AG08396 (cell line): Measurements from ENCODE around the gene PDE4B.
A peak's percentile ranks its signal among the peaks of the same experiment; 100 is the strongest.

Experiments
- DNase-seq: peaks from one replicate; pipeline ENCODE4 v3.0.0; 2012; ENCODE audit warnings: low spot score, mixed read lengths

Gene PDE4B

DNA sequence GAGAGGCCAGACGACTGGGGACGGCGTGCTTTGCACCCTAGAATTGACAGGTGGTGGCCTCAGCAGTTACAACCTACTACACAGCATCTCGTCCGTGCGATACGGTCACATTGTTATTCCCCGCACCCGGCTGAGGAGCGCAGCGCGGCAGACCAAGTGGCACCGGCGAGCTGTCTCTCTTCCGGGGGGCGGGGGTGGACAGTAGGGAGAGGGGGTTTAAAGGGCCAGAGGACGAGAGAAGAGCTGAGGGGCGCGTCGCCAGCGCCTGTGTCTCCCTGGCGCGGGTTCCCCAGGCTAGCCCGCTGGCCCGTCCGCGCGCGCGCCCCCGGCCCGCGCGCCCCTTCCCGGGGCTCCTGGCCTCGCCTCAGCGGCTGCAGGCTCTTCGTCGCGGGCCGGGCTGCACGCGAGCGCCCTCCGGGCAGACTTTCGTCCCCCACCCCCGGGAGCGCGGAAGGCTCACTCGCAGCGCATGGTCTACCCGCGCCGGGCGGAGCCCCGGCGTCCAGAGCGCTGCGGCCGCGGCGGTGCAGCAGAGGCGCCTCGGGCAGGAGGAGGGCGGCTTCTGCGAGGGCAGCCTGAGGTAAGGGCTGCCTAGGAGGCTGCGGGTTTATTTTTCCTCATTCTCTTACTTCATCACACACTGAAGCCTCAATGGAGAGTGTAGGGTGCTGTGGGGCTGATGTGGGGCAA is at the start of gene PDE4B:
Gene PDE4B (plus strand): TSS at position 227 of the 690 bp plus-strand sequence.
- peak; percentile 66 for DNase-seq

DNA sequence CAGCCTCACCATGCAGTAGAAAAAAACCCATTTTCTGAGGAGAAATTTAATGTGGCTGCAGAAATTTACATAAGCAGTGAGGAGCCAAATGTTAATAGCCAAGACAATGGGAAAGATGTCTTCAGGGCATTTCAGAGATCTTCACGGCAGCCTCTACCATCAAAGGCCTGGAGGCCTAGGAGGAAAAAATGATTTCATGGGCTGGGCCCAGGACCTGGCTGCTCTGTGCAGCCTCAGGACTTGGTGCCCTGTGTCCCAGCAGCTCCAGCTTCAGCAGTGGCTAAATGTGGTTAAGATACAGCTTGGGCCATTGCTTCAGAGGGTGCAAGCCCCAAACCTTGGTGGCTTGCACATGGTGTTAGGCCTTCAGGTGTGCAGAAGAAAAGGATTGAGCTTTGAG is 48.0 kb upstream of the PDE4B start:
- DNase-seq: no peak

DNA sequence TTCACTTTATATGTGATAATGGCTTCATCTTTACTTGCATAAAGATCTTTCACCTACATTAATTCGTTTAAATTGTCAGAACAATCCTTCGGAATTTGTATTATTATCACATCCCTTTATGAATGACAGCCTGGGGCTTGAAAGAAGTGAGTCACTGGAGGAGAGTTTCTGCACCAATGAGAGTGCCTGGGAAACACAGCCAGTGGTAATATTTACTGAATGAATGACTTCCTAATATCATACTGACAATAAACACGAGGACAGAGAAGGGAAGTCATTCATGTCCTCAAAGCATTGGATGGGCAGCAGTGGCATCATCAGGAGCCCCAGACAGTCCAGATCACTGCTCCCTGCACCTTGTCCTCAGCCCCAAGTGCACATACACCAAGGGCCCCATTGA is 40.7 kb upstream of the PDE4B start:
- DNase-seq: no peak

DNA sequence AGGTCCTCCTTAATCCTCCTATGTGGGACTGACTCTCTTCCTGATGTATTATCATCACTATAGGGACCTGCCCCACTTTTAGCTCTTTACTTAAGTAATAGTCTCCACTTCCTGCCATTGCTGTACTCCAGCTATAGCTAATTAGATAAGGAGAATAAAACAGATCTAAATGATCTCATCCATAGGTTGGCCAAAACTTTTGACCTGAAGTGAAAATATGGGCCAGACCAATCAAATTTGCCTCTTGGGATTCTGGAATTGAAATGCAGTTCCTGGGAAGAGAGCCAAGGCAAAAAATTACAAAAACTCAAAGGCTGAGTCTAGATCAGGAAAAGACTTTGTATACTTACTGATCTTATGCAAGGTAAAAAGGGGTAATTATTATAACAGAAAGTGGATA is 36.1 kb upstream of the PDE4B start:
- no peak for DNase-seq

DNA sequence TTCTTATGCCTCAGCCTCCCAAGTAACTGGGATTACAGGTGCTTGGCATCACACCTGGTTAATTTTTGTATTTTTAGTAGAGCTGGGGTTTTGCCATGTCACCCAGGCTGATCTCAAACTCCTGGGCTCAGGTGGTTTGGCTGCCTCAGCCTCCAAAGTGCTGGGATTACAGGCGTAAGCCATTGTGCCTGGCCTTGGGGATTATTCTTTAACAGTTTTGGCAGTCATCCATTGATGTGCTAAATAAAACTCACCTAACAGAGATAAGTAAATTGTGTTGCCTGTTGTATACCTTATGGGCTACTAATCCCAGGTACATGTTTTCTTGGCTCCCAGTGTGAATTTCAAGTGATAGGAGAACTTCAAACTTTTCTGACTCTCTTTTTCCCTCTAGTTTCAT is 35.2 kb upstream of the PDE4B start:
- no peak for DNase-seq

DNA sequence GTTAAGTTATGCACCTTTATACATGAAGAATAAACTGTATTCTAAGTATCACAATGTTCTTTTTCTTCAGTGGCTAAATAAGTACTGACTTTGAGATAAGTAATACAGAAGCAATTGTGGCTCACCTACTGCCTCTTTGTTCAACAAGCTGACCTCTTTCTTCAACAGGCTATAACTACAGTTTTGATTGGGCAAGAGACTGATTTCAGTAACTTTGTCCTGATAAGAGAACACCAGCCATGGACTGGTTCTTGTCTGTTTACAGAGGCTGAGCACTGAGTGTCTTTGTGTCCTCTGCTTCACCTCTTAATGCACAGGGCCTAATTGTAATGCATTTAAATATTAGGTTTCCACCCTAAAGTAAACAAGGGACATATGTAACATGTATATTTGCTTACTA is 34.6 kb upstream of the PDE4B start:
- DNase-seq: no peak

DNA sequence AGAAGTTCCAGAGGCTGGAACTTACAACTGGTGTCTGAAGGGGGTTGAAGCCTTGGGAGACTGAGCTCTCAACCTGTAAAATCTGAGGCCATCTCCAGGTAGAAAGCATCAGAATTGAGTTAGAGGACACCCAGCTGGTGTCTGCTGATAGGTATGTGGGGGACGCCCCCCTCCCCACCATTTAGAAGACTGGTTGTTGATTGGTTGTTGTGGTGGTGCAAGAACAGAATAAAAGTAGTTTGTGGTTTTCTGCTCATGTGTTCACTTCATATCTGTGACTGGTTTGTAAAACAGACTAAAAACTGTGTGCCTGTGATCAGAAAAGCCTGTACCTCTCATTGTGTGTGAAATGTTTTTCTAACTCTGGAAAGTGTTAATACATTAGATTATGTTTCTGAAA is 33.2 kb upstream of the PDE4B start:
- DNase-seq: no peak

DNA sequence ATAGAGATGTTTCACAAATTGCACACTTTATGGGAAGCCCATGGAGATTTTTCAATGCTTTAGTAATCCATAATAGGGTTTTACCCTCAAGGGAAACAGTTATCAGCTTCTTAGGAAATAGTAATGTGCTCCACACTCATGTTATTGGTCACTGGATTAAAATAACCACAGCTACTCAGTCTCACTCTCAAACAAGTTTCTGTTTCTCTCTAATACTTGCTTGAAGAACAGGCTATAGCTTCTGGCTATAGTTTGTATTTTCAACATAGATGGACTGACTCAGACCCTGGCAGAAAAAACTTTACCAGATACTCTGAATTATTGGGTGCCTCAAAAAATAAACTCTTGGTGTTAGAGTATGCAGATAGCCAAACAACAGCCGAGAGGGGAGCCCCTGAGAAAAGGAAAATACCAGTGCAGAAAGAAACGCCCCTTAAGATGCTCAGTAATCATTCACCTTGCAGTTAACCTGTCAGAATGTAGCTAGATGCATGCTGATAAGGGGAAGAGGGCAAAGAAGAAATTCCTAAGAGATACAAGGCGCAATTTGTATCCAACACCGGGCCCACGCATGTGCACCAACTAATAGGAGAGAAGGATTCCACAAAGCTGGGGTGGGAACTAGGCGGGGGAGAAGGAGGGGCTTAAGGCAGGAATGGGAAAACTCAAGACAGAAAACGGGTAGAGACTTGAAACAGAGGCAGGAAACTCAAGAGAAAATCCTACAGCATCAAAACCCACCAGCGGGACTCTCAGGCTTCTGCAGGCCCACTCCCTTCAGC is 30.4 kb upstream of the PDE4B start:
- DNase-seq: no peak

DNA sequence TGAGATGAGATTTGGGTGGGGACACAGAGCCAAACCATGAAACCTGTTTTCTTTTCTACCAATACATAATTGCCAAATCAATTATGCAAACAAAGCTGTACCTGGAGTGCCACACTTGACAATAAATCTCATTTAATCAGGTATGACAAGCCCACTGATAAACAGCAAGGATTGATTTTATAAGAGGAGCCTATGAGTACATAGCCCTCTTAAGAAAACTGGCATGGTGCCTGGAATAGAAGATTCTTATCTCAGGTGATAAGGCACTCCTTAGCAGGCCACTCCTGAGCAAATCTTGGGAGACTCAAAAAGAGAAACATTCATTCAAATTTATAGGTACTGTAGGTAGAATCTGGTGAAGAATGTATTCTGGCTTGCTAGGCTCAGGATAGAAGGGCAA is 28.6 kb upstream of the PDE4B start:
- no peak for DNase-seq

DNA sequence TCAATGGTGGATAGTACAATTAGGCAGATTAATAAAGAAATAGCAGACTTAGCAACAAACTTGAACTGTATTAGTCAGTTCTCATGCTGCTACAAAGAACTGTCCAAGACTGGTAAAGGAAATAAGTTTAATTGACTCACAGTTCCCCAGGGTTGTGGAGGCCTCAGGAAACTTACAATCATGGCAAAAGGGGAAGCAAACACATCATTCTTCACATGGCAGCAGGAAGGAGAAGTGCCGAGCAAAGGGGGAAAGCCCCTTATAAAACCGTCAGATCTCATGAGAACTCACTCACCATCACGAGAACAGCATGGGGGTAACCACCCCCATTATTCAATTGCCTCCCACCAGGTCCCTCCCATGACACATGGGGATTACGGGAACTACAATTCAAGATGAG is 27.1 kb upstream of the PDE4B start:
- no peak for DNase-seq

DNA sequence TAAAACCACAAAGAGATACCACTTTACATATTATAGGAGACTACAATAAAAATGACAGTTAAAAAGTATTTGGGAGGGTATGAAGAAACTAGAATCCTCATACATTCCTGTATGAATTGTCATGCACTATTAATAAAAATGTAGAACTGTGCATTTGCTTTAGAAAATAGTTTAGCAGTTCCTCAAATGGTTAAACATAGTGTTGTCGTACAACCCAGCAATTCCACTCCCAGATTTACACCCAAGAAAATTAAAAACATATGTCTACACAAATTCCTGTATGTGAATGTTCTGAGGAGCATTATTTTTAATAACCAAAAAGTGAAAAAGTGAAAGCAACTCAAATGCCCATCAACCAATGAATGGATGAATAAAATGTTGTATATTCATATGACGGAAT is 23.1 kb upstream of the PDE4B start:
- DNase-seq: no peak

DNA sequence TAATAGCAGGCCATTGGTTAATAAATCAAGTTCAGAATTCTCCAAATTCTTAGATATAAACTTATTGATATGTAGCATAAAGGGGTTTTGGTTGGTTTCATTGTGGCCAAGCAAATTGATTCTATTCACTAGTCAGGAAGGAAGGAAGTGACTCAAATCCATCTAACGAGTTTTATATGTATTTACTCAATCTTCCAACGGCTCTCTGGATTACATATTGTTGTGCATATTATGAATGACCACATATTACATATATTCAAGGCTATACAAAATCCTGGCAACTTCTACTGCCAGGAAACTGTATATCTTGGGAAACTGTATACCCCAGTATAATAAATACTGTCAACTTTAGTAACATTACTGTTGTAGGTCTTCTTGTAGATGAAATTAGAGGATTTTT is 20.1 kb upstream of the PDE4B start:
- no peak for DNase-seq

DNA sequence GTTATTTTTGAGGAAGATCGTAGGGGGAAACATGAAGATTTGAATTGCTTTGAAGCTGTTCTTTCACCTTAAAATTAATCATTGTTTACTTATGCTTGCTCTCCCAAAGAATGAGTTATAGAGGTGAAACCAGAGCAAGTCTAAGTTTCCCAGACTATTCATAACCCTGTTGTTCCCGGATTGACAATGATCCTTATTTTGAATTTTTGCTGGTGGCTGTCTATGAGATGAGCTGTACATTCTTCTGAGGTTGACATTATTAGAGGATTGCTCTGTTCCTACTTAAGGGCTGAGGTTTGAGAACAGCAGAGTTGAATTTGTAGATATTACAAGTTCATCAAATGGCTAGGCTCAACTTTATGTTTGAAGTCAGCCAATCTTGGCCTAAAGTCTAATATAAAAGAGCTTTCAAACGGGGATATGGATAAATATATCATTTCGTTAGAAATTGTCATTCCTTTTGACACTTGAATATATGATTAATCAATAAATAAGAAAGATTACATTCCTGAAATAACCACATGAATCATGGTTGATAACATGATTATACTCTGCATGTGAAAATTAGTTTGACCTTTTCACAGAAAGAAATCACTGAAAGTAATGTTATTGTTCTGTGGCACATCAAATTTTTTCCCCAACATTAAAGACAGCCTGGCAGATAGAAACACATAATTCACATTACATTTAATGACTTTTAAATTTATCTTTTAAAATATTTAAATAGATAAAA is 19.1 kb upstream of the PDE4B start:
- no peak for DNase-seq

DNA sequence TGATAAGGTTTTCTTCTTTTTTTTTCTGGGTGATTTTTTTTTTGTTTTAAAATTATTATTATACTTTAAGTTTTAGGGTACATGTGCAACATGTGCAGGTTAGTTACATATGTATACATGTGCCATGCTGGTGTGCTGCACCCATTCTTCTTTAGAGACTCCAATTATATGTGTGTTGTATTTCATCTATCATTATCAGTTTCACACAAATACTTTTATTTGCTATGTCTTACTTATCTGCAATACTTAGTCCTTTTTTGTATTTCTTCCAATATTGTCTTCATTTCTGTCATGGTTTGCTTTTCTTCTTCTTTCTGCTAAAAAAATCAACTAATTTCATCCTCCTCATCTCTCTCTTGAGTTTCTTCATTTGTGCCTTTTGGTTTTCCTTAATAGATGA is 3.9 kb upstream of the PDE4B start:
- DNase-seq: no peak

DNA sequence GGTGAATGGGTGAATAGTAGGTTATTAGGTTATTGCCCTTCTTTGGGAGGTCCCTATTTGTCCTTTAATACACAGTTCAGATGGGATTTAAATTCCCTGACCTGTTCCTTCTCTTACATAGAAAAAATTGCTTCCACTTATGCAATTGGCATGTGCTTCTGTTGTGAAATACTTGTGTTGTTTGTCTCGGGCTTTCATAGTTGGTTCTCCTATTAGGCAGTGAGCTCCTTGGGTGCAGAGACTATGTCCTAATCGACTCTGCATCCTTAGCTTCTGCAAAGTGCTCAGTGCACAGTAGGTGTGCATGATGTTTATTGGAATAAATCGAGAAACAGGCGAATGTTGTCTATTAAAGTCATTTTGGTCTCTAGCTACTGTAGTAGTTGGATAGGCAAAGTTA is 1.3 kb upstream of the PDE4B start:
- DNase-seq: peak; percentile 14

DNA sequence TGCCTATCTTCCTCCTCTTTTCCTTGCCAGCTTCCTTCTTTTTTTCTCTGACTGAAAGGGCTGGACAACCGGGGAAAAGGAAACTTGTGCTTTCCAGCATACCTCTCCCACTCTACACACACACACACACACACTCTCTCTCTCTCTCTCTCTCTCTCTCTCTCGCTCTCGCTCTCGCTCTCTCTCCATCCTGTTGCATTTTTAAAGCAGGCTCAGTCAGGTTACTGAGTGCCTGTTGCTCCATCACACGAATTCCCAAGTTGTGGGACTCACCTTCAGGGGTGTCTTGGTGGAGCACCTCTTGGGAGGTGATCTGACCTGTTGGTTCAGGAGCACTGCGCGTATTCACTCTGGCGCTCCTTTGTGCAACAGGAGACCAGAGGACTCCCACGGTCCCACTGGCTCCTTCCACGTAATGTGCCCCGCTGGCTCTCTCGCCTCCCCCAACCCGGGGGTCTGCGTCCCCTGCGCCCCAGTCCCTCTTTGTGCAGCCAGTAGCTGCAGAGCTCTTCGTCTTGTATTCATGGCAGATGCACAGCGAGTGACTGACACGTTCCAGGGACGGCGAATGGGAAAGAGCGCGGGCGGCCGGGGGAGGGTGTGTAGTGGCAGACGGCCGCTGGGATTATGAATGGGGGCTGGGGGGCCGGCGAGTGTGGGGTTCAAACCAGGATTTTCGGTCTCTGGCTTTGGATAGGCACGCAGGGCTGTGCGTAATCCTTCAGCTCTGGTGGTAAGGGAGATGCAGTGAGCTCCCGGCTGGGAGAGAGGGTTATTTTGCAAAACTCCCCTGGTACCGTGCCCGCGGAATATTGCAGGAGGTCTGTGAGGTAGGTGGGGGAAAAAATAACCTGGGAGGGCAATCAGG is 660 bp upstream of the PDE4B start:
- peak; percentile 27 for DNase-seq

DNA sequence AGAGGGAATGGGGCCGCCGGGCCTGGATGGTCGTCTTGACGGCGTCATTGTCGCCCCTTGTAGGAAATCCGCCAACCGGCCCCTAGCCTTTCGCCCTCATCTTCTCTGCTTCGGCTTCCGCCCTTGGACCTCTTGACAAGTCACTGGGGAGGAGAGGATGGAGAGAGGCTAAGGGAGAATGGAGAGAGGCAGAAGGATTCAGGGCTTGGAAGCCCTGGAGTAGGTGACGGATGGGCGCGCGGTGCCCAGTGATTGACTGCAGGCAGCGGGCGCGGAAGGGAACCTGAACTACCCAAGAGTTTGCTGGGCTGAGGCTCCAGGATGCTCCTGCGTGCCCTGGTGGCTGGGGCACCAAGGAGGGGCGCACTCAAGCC is 651 bp downstream of the PDE4B start:
- peak; percentile 26 for DNase-seq

DNA sequence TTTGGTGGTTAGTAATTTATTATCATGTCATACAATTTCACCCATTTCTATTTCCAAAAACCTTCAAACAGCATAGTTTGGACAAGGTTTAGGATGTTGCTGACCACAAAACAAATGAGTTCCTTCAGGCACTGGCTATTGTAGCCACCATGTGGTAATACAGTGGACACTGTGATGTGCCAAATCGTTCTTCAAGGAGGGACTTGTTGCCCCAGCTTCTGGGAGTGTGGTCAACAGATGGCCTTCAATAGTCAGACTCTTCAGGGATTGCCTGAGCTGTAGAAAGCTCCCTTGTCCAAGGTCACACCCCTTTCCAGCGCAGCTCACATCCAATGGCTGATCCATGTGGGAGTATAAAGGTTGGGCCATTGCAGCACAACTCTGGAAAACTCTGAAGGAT is 2.6 kb downstream of the PDE4B start:
- no peak for DNase-seq

DNA sequence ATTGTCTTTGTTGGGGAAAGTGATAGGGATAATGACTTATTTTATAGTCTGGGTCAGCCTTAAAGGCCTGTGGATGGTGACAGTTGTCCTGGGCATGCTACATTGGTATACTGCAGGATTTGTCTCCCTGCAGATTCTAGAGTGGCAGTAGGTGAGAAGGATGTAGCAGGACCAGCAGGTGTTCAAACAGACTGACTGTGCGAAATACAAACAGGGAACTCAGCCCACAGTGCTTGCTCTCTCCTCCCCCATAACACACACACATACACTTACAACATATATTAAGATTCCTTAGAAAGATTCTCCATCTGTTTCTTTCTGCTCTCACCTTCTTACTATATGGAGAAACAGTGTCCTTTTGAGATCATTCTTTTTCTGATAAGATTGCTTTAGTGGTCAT is 6.9 kb downstream of the PDE4B start:
- no peak for DNase-seq

DNA sequence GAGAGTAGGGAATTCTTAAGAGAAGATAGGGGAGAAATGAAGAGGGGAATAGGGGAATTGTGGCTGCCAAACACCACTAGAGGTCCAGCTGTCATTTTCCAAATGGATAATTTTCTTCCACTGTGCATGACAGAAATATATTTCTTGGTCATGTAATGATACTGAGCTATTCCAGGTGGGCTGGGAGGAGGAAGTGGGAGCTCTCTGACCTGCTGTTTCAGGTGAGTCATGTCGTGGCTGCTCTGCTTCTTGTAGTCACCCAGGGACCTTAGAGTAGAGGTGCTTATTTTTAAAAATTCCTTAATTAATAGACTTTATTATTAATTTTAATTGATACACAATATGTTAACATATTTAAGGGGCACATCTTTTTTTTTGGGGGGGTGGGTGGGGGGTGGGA is 11.9 kb downstream of the PDE4B start:
- DNase-seq: no peak

DNA sequence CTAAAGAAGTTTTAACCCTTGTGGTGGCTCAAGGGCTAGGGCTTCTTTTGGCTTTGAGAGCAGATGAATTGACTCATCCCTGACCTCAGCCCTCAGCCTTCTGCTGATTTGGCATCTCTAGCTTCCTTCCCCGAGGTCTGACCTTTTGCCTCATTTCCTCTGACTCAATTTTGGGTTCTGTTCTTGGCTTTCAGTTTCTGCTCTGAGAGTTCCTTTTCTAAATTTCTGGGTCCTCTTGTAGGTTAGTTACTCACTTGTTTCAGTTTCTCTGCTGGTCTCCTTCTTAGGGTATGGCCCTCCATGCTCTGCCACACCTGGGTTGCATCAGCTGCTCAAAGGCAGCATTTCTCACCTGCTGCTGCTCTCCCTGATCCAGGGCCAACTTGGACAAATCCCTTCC is 19.4 kb downstream of the PDE4B start:
- DNase-seq: peak; percentile 67

DNA sequence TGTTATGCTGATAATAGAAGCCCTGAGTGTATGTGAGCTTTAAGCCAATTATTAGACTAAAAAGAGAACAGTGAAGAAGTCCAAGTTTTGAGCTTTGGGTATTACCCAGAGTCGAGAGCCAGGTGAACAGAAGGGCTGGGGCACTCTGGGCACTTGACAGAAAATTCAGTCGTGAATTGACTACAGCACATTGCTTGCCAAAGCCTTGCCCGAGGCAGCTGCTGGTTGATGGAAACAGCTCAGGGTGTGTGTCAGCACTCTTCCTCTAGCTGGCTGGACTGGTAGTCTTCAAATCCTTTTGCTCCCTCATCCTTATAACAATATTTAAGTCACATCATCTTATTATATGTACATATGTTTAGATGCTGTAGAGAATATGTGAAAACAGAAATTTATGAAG is 21.3 kb downstream of the PDE4B start:
- DNase-seq: no peak
